ENCODE data around the gene TAS2R42.

GRCh38 chr12:11136075-11136474, 50.7 kb downstream of the TAS2R42 start:
- no peak for TF ChIP-seq CTCF (IDR thresholded peaks at IDR 0.05)
- no peak for TF ChIP-seq POLR2AphosphoS5 (IDR thresholded peaks at IDR 0.05)
- TF ChIP-seq POLR2A (IDR thresholded peaks at IDR 0.05) = no peak
